Measurements from ENCODE around the gene DENND1A. TPM values are rescaled to one million over a fixed set of nuclear protein-coding genes. Genes with fewer than 3 reads are reported as not detected.
A peak's percentile ranks its signal among the peaks of the same experiment; 100 is the strongest.
"Not testable (repeated sequence)": the region's sequence is repeated elsewhere in the genome, so short reads cannot be mapped to it uniquely, and the experiment has no call there.

Gene DENND1A
- total and polyA plus RNA-seq, 12 donors, result 7.3 to 36.7 (median 19.6) TPM

DNA sequence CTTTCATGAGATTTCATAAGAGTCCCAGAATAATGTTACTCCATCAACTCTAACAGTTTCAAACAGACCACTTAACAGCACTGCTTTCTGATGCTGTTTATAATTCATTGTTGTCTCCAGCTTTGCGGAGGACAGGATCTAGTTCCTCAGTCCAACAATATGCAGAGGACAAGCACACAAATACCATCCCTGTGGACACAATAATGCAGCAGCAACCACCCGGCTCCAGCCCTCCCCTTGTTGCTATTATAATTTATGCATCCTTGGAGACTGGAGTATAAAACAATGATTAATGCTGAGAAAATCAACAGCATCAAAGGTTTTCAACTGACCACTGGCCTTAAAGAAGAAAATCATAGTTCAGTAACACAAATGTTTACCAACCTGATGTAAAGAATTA, 108.3 kb downstream of the DENND1A start:
- no peak overlapping the region for H3K4me3 ChIP-seq
- no peaks in the 10 kb centered on the region for H3K36me3 ChIP-seq (replicated peaks in 1 of 2)
- DNase-seq, result no peak
- H3K27ac ChIP-seq, result no peak overlapping the region
- TF ChIP-seq, protein P1, sequence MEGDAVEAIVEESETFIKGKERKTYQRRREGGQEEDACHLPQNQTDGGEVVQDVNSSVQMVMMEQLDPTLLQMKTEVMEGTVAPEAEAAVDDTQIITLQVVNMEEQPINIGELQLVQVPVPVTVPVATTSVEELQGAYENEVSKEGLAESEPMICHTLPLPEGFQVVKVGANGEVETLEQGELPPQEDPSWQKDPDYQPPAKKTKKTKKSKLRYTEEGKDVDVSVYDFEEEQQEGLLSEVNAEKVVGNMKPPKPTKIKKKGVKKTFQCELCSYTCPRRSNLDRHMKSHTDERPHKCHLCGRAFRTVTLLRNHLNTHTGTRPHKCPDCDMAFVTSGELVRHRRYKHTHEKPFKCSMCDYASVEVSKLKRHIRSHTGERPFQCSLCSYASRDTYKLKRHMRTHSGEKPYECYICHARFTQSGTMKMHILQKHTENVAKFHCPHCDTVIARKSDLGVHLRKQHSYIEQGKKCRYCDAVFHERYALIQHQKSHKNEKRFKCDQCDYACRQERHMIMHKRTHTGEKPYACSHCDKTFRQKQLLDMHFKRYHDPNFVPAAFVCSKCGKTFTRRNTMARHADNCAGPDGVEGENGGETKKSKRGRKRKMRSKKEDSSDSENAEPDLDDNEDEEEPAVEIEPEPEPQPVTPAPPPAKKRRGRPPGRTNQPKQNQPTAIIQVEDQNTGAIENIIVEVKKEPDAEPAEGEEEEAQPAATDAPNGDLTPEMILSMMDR (IDR thresholded peaks at IDR 0.05), result no peak
- no peak for TF ChIP-seq POLR2A (IDR thresholded peaks at IDR 0.05)
- no peaks in the 10 kb centered on the region for H3K27me3 ChIP-seq
- peaks cover 4 to 5% of the 10 kb centered on the region in 2 donors for H3K4me1 ChIP-seq (replicated peaks in 1 of 2)
- WGBS, 4 donors, result 65 to 80% (median 69%) methylated on average over 2 of the region's 2 CpGs
- intact Hi-C loops (cut with DNase I), result no loop called here
- no peaks in the 10 kb centered on the region for H3K9me3 ChIP-seq (replicated peaks in 1 of 3)

DNA sequence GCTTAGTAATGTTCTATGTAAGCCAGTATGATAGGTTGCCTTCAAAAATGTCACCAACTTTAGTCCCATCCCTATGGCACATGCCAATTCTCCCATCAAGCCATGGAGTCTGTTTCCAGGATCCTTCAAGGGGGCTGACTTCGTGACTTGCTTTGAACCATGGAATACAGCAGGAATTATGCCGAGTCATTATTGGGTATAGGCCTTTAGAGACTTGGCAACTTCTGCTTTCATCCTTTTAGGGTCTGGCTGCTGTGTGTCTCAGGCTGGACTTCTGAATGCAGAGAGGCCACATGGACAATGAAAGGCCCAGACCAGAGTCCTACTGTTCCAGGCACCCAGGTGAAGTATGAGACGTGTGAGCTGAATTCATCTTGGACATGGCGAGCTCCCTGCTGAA, 109.8 kb downstream of the DENND1A start:
- WGBS, 4 donors, result 78 to 94% (median 93%) methylated on average over 3 to 4 of the region's 4 CpGs

GRCh38 chr9:123816817-123817472, 113.0 kb downstream of the DENND1A start:
- Histone ChIP-seq H3K4me3 (no peak overlapping the region), H3K27me3 (no peaks in the 10 kb centered on the region), H3K4me1 (replicated peaks in 1 of 2) (peaks cover 5 to 14% of the 10 kb centered on the region in 2 donors), H3K9me3 (replicated peaks in 1 of 3) (no peaks in the 10 kb centered on the region), H3K36me3 (replicated peaks in 1 of 2) (no peaks in the 10 kb centered on the region), H3K27ac (no peak overlapping the region)
- DNase-seq, result no peak
- intact Hi-C loops (cut with DNase I), result no loop called here
- 81 to 88% (median 84%) methylated on average over 5 of the region's 5 CpGs for WGBS, 4 donors
- TF ChIP-seq POLR2A (IDR thresholded peaks at IDR 0.05), result no peak
- TF ChIP-seq, protein P1 (IDR thresholded peaks at IDR 0.05), result no peak

More for the DNA sequence above, 109.8 kb downstream of the DENND1A start:
- no peak overlapping the region for H3K27ac ChIP-seq
- no peak for TF ChIP-seq POLR2A (IDR thresholded peaks at IDR 0.05)
- TF ChIP-seq, protein P1 (IDR thresholded peaks at IDR 0.05), result no peak
- H3K9me3 ChIP-seq (replicated peaks in 1 of 3), result no peaks in the 10 kb centered on the region
- intact Hi-C loops (cut with DNase I), result no loop called here
- H3K36me3 ChIP-seq (replicated peaks in 1 of 2), result no peaks in the 10 kb centered on the region
- H3K4me3 ChIP-seq, result no peak overlapping the region
- peaks cover 5 to 13% of the 10 kb centered on the region in 2 donors for H3K4me1 ChIP-seq (replicated peaks in 1 of 2)
- DNase-seq, result no peak
- H3K27me3 ChIP-seq, result no peaks in the 10 kb centered on the region

- 73 to 74% (median 73%) methylated on average over 5 of the region's 5 CpGs for WGBS, 4 donors
- peak in 6 of 7 donors; percentile 23 to 57 (median 38) for DNase-seq
- H3K4me3 ChIP-seq; H3K36me3 ChIP-seq (replicated peaks in 1 of 2); H3K9me3 ChIP-seq (replicated peaks in 1 of 3); H3K27me3 ChIP-seq; intact Hi-C loops (cut with DNase I); H3K27ac ChIP-seq: not testable (repeated sequence)
- H3K4me1 ChIP-seq (replicated peaks in 1 of 2), result peaks cover 5 to 14% of the 10 kb centered on the region in 2 donors
These were observed 114.1 kb downstream of the DENND1A start for GRCh38 chr9:123815856-123816255.

DNA sequence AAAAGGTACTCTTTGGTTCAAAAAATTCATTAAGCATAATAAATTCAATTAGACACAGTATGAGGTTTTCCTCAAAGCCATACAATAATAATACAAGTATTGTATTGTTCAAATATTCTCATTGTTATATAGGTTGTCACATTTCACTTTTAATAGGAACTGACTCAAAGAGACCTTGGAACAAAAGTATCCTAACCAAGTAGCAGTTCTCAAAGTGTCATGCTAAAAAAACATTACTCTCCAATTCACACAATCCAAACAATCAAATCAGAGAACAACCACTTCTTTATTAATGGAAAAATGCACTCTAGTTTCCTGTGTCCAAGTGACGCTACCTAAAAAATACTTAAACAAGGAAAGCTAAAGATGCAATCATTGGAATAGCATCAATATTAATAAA, 115.4 kb downstream of the DENND1A start:
- no peak overlapping the region for H3K27ac ChIP-seq
- H3K4me3 ChIP-seq, result no peak overlapping the region
- no peaks in the 10 kb centered on the region for H3K9me3 ChIP-seq (replicated peaks in 1 of 3)
- 85 to 95% (median 90%) methylated on average over 1 of the region's 1 CpG for WGBS, 4 donors
- H3K36me3 ChIP-seq (replicated peaks in 1 of 2), result no peaks in the 10 kb centered on the region
- TF ChIP-seq, protein P1 (IDR thresholded peaks at IDR 0.05), result no peak
- TF ChIP-seq POLR2A (IDR thresholded peaks at IDR 0.05), result no peak
- no peak for DNase-seq
- intact Hi-C loops (cut with DNase I), result no loop called here
- no peaks in the 10 kb centered on the region for H3K27me3 ChIP-seq
- H3K4me1 ChIP-seq (replicated peaks in 1 of 2), result peaks cover 5 to 14% of the 10 kb centered on the region in 2 donors

All from adrenal gland (tissue), 12 donors.